ENCODE measurements around the gene CABP1.
"Not testable (repeated sequence)": the region's sequence is repeated elsewhere in the genome, so short reads cannot be mapped to it uniquely, and the experiment has no call there.

The CABP1 gene

DNA sequence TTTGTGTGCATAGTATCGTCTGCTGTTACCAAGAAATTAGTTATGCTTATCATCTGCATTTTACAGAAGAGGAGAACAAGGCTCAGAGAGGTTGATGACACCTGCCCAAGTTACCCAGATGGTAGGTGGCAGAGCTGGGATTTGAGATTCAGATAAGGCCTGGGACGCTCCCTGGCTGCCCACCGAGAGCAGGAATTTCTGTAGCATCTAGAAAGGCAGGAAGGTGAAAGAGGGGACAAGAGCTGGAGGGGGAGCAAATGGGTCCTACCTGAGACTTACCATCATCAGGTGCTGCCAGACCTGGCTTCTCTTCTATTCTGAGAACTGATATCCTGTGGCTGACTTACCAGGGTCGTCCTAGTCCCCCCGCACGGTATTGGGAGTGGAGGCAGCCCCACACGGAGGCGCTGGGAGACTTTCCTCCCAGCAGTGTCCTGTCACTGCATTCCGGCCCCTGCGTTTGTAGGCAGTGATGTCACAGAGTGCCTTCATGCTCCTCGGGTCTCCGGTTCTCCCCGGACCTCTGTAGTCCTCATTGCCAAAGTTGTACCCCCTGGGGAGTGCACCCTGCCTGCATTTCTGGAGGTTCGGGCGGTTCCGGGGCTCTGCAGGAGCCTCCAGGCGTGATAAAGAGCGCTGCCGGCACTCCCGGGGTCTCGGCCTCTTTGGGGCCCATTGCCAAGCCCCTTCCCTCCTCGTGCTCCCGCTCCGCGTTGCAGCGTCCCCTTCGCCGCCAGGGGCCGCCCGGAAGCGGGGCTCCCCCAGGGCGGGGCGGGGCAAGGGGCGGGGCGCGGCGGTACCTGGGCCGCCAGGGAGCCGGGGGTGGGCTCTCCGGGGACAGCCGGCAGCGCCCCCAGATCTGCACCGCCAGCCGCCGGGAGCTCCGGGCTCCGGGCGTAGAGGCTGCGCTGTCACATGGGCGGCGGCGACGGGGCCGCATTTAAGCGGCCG is at the start of gene CABP1:
Gene CABP1, plus strand, starts transcription at position 856 of the 951 bp plus-strand sequence. Its CDS starts 60 bp downstream, at position 916.
- DNase-seq (ENCODE audit: low read depth in 4 of 4, low spot score in 1 of 4), result peak; percentile 34 to 68 (median 56)

DNA sequence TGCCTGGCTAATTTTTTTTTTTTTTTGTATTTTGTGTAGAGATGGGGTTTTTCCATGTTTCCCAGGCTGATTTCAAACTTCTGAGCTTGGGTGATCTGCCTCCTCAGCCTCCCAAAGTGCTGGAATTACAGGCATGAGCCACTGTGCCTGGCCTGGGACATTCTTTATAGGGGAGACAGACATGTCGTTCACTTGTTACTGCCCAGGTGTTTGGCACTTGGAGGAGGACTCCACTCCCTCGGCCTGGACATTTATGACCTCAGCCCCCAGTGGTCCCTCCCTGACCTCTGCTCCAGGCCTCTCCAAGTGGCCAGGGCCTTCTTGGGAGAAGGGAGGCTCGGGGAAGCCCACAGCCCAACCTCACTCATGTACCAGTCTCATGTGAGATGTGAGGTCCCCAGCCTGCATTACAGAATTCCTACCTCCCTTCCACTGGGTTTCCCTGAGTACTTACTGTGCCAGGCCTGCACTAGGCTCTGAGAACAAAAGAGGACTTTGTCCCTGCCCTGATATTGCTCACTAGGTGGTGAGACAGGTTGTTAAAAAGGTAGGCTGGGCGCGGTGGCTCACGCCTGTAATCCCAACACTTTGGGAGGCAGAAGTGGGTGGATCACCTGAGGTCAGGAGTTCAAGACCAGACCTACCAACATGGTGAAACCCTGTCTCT is 49.6 kb upstream of the CABP1 start:
- DNase-seq (ENCODE audit: low read depth in 4 of 4, low spot score in 1 of 4), result no peak

DNA sequence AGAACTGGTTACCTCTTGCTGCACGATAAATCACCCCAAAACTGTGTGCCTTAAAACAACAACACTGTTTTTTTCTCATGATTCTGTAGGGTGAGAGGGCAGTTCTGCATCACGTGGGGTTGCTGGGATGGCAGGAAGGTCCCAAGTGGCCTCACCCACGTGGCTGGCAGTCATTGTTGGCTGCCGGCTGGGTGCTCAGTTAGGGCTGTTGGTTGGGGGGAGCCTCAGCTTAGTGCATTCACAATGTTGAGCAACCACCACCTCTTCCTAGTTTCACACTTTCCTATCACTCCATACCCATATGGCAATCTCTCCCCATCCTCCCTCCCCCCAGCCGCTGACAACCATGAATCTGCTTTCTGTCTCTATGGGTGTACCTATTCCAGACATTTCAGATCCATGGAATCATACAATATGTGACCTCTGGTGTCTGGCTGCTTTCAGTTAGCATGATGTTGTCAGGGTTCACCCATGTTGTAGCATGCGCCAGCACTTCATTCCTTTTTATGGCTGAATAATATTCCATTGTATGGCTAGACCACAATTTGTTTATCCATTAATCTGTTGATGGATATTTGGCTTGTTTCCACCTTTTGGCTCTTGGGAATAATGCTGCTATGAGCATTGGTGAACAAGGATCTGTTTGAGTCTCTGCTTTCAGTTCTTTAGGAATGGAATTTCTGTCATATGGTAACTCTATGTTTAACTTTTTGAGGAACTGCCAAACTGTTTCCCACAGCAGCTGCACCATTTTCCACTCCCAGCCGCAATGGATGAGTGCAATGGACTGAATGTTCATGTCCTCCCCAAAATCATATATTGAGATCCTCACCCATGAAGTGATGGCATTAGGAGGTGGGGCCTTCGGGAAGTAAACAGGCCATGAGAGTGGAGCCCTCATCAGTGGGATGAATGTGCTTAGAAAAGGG is 48.0 kb upstream of the CABP1 start:
- no peak for DNase-seq (ENCODE audit: low read depth in 4 of 4, low spot score in 1 of 4)

DNA sequence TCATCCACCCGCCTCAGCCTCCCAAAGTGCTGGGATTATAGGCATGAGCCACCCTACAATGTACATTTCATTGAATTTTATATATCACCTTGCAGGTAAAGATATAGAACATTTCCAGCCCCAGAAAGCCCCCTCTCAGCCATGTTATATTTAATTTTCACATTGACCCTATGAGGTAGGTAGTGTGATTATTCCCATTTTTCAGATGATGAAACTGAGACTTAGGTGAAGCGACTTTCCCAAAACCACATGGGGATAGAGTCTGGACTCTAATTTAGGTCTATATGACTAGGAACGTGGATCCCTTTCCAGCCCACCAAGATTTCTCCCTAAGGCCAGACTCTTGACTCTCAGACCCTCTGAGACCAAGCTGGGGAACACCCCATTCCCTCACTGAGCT is 43.5 kb upstream of the CABP1 start:
- DNase-seq (ENCODE audit: low read depth in 4 of 4, low spot score in 1 of 4), result no peak

DNA sequence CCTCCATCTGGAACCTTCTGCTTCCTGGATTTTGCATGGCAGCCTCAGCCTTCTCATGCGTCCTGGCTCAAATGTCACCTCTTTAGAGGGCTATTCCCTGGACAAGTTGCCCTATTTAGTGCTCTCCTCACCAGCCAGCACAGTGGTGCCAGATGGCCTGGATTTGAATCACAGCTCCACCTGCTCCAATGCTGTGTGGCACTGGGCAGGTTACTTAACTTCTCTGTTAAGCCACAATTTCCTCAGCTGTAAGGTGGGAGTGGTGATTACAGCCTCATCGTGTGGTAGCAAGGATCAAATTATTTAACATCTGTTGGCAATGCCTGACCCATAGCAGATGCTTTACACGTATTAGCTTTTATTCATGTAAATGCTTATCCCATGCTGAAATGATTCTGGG is 42.6 kb upstream of the CABP1 start:
- DNase-seq (ENCODE audit: low read depth in 4 of 4, low spot score in 1 of 4), result no peak

DNA sequence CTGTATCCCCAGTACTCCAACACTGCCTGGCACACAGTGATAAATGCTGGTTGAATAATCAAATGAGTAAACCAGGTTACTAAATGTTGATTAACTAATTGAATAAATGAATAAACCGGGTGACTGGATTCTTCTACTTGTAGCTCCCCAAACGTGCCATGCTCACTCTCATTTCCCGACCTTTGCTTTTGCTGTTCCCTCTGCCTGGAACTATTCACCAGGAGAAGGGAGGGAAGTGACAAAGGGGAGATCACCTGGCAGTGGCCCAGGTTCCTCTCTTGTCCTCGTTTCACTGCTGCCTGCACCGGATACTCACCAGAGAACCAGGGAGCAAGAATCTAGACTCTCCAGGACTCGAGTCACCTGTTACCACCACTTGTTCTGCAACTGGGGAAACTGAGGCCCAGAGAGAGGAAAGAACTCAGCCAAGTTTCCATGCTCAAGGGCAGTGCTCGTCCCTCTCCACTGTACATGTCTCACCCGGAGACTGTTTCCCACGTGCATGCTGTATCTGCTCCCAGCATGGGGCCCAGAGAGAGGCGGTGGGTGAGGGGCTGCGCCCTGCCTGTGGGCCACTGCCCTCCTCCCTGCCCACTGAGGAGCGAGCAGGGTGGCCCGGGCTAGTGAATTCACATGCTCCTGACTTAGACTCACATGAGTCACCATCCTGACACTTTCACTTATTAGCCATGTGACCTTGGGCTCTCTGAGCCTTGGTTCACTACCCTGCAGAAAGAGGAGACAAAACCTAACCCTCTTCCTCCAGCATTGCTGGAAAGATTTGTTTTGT is 41.6 kb upstream of the CABP1 start:
- no peak for DNase-seq (ENCODE audit: low read depth in 4 of 4, low spot score in 1 of 4)

DNA sequence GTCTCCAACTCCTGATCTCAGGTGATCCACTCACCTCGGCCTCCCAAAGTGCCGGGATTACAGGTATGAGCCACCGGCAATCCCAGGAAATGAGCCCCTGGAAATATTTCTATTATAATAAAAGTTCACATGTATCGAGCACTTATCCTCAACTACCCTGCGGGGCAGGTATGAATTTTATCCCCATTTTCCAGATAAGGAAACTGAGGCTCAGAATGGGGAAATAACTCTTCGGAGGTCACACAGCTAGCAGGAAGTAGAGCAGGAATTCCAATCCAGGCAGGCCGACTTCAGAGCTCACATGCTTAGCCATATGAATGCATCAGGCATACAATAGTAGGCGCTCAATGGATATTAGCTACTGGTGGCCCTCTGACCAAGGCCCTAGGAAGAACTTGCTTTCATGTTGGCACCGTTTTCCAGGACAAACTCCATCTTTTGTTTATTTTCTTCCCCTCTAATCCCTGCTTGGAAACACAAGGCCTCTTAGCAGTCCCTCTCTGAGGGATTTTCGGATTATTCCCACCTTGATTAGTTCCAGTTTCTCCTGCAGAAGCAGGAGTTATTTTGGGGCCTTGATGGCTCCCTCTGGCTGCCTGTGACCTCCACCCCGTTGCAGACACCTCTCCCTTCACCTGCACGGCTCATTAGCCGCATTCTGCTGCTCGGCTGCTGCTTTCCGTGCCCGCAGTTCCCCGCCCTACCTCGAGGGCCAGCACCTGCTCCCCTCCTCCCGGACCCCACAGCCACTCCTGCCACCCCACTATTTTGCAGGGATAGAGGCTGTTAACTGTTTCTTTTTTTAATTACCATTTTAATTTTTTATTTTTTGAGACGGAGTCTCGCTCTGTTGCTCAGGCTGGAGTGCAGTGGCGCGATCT is 40.5 kb upstream of the CABP1 start:
- no peak for DNase-seq (ENCODE audit: low read depth in 4 of 4, low spot score in 1 of 4)

DNA sequence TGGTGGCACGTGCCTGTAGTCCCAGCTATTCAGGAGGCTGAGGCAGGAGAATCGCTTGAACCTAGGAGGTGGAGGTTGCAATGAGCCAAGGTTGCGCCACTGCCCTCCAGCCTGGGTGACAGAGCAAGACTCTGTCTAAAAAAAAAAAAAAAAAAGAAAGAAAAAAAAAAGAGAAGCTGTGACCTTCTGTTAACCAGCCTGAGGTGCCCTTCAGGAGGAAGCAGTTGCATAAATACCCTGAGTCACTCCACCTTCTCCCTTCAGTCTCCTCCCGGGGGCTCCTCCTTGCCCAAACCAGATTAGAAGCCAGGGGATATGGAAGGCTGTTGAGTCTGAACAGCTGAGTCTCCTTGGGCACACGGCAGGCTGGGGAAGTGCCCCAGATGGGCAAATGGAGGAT is 38.0 kb upstream of the CABP1 start:
- not testable (repeated sequence) for DNase-seq (ENCODE audit: low read depth in 4 of 4, low spot score in 1 of 4)

DNA sequence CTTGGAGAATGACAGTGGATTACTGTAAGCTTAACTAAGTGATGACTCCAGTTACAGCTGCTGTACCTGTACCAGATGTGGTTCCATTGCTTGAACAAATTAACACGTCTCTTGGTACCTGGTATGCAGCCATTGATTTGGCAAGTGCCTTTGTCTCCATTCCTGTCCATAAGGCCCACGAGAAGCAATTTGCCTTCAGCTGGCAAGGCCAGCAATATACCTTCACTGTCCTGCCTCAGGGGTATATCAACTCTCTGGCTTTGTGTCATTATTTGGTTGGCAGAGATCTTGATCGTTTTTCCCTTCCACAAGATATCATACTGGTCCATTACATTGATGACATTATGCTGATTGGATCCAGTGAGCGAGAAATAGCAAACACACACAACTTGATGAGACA is 29.9 kb upstream of the CABP1 start:
- DNase-seq (ENCODE audit: low read depth in 4 of 4, low spot score in 1 of 4), result no peak

DNA sequence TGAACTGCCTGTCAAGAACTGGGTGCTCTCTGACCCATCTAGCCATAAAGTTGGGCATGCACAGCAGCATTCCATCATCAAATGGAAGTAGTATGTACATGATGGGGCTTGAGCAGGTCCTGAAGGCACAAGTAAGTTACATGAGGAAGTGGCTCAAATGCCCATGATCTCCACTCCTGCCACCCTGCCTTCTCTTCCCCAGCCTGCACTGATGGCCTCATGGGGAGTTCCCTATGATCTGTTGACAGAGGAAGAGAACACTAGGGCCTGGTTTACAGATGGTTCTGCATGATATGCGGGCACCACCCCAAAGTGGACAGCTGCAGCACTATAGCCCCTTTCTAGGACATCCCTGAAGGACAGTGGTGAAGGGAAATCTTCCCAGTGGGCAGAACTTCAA is 28.9 kb upstream of the CABP1 start:
- not testable (repeated sequence) for DNase-seq (ENCODE audit: low read depth in 4 of 4, low spot score in 1 of 4)

DNA sequence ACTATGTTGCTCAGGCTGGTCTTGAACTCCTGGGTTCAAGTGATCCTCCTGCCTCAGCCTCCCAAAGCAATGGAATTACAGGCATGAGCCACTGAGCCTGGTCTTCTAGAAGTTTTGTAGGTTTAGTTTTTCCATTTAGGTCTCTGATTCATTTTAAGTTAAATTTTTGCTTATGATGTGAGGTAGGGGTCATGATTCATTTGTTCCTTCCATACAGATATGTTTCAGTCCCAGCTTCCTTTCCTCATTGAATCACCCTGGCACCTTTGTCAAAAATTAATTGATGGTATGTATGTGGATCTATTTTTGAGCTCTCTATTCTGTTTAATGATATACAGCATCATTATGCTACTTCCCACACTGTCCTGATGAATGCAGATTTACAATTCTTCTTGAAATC is 25.6 kb upstream of the CABP1 start:
- no peak for DNase-seq (ENCODE audit: low read depth in 4 of 4, low spot score in 1 of 4)

DNA sequence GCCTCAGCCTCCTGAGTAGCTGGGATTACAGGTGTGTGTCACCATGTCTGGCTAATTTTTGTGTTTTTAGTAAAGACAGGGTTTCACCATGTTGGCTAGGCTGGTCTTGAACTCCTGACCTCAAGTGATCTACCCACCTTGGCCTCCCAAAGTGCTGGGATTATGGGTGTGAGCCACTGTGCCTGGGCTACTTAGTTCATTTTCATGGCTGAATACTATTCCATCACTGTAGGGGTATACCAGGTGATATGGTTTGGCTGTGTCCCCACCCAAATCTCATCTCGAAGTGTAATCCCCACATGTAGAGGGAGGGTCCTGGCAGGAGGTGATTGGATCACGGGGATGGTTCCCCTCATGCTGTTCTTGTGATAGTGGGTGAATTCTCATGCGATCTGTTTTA is 23.2 kb upstream of the CABP1 start:
- not testable (repeated sequence) for DNase-seq (ENCODE audit: low read depth in 4 of 4, low spot score in 1 of 4)

DNA sequence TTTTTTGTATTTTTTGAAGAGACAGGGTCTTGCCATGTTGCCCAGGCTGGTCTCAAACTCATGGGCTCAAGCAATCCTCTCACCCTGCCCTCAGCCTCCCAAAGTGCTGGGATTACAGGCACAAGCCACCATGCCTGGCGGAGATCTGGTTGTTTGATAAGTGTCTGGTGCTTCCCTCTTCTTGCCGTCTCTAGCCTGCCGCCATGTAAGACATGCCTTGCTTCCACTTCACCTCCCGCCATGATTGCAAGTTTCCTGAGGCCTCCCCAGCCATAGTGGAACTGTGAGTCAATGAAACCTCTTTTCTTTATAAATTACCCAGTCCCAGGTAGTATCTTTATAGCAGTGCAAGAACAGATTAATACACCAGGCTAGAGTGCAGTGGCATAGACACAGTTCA is 22.7 kb upstream of the CABP1 start:
- DNase-seq (ENCODE audit: low read depth in 4 of 4, low spot score in 1 of 4), result not testable (repeated sequence)

DNA sequence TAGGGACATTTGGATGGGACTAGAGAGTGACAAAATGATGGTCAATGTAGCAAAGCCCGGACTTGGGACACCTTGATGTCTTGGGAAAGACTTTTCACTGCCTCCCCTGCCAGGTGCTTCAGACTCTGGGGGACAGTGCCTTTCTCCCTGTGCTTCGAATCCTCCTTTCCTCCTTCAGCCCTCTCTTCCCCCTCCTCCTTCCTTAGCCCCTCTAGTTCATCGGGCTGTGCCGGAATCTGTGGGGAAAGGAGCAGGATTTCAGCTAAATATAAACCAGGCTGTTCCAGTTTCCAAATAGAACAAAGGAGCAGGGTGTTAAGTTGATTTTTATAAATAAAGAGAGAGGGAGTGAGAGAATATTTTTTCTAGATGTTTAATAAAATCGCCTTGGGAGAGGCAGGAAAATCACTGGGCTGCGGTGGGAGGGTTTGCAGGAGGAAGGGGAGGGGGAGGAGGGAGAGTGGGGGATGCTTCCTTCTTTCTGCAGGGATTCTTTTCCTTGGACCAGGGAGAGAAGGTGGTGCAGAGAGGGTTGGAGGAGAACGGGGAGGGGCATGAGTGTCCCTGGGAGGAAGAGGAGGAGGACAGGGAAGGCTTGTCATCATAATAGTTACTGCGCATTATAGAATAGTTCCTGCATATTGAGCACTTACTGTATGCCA is 21.3 kb upstream of the CABP1 start:
- DNase-seq (ENCODE audit: low read depth in 4 of 4, low spot score in 1 of 4), result no peak

DNA sequence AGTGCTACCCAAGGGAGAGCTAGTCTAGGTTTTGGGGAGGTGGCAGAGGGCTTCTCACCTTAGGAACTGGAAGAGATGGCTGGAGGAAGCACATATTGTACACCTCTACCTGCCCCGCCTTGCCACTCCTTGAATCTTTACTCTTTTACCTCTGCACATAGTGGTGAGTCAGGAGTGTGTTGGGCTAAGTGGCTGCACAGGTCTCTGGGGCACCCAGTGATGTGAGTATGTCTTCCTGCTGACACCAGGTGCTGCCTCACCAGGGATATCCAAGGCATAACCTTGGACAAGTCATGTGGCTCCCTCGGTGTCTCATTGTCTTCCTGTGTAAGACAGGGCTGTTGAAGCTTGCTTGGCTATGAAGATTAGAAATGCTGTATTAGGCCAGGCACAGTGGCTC is 19.8 kb upstream of the CABP1 start:
- no peak for DNase-seq (ENCODE audit: low read depth in 4 of 4, low spot score in 1 of 4)

DNA sequence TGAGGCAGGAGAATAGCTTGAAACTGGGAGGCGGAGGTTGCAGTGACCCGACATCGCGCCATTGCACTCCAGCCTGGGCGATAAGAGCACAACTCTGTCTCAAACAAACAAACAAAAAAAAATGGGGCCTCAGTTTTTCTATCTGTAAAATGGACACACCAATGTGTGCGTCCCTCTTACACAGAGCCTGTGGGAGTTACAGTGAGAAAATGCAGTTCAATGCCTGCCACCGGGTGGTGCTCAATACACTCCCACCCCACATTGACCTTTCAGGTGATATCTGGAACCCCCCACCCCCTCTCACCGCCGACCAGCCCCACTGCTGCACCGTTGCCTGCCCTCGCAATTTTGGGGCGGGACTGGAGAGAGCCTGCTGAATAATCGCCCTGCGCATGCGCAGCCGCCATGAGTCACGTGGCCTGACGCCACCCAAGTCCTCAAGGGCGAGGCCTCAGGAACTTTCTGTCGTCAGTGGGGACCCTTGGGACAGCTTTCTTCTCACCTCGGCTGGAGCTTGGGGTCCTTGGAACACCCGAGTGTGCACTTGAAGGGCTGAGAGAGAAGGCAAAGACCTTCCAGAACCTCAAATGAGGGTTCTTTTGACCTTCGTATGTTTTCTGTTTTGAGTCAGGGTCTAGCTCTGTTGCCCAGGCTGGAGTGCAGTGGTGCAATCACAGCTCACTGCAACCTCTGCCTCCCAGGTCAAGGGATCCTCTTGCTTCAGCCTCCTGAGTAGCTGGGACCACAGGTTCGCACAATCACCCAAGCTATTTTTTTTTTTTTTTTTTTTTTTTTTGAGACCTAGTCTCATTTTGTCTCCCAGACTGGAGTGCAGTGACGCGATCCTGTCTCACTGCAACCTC is 14.6 kb upstream of the CABP1 start:
- DNase-seq (ENCODE audit: low read depth in 4 of 4, low spot score in 1 of 4), result no peak

DNA sequence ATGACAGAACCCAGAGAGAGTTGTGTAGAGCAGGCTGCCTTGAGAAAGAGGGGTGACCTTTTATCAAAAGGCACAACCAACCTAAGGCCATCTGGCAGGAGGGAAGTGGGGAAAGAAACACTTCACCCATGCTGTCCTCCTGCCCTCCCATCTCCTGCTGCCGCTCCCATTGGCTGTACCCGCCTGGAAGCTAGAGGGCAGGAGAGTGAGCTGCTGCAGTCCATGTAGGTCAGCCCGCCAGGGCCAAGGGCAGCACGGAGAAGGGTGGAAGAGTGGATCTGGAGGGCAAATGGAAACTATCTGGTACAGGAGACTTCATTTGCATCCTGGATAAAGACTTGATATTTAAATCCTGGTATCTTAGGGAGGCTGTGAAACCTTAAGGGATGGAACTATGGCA is 11.5 kb upstream of the CABP1 start:
- no peak for DNase-seq (ENCODE audit: low read depth in 4 of 4, low spot score in 1 of 4)
